NCI-H1105 (cell line): ENCODE measurements around the gene ALDOA.
"Not testable (repeated sequence)": the region's sequence is repeated elsewhere in the genome, so short reads cannot be mapped to it uniquely, and the experiment has no call there.

Source experiments
- DNase-seq: peaks from one replicate; lab custom pipeline; 2025; lab: John Stamatoyannopoulos, UW

ALDOA gene

GRCh38 chr16:30090610-30091331, 25.2 kb downstream of the ALDOA start:
- DNase-seq = no peak

DNA sequence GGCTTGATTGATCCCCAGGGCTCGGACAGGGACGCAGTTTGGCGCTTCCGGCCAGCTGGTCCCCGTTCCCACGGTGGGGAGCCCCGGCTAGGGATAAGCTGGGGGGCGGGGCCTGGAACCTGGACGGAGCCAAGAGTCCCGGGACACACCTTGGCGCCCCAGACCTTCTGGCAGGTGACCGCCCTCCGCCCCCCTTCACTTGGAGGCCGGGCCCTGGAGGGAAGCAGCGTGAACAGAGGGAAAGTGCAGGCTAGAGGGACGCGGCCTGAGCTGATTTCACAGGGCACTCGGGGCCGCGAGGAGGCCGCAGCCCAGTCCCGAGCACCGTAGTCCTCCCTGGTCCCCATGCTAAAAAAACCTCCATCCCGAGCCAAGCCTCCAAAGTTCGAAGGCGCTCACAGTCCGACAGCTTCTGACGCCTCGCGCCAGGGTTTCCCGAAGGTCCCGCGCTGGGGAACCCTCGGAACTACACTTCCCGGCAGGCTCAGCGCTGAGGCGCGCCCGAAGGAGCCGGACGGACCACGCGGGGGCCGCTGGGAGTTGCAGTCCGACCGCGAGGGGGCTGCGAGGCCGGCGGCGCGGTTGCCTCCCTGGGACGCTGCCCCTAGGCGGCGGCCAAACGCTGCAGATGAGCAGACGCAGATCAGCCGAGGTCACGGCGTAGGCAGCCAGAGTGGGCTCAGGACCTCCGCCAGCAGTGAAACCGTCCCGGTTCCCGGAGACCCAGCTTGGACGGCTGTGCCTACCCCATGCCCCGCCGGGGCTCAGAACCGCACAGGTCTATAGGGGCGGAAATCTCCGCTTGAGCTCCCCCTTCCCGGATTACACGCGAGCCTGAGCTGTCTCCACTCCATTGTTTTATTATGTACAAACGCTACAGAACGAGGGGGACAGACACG, 26.2 kb downstream of the ALDOA start, which contains the start of gene TBX6:
Gene TBX6, minus strand, starts transcription at position 451 of the 899 bp plus-strand sequence. CDS start 731 bp downstream, outside the sequence.
- DNase-seq = peak; percentile 88

DNA sequence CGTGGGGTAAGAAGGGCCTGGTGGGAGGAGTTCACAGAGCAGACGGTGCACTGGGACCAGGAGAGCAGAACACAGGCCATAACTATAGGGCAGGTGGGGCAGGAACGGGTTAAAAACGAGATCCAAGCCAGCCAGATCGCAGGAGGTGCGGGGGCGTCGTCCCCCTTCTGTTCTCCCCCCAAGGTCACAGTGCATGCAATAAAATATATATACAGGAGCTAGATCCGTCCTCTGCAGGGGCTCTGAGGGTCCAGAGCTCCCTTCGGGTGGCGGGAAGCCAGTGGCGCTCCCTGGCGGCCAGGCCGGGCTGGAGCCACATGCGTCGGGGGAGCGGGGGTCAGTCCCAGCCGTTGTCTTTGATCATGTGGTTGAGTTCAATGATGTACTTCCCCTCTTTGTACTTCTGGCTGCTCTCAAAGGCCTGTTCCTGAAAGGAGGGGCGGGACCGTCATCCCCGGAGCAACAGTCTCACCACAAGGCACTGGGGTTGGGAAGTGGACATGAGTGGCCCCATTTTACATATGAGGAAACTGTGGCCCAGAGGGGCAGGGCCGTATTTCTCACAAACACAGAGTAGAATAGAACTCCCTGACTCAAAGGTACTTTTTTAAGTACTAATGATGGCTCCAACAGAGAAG, 26.9 kb downstream of the ALDOA start:
- DNase-seq = peak; percentile 76

- DNase-seq = no peak
Measured at GRCh38 chr16:30094541-30095165, 29.1 kb downstream of the ALDOA start.

DNA sequence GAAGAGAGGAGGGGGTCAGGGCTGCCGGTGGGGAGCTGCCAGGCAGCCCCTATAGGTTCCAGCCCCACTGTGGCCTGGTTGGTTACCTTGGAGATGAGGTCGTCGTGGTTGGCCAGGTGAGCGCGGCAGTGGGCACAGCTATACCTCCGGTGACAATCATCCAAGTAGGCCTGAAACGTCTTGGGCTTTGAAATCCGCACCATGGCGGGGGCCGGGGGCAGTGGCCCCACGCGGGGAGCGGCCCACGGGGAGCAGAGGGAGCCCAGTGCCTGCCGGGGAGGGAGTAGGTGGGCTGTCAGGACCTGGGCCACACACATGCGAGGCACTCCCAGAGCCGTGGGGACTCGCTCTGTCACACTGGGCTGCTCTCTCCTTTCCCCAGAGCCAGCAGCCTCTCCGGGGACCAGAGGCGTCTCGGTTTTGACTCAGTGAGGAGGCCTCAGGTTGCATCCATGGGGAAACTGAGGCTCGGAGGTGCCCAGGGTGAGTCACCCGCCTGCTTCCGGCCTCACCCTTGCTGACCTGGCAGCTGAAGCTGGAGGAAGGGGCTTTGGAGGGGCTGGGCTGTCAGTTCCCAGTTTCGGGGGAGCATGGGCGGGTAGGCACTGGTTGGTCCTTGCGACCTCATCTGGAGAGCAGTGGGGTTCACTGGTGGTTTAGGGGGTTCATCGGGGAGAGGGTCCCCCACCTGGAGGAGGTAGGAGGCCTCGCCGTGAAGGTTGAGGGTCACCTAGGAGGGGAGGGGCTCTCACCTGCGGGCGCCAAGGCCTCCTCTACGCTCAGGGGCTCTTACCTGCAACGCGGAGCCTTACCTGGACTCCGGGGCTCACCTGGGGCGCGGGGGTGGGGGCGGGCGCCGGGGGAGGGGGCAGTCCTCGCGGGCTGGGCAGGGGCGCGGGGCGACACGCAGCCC, 29.9 kb downstream of the ALDOA start:
- DNase-seq = no peak

- DNase-seq = peak; percentile 65
Measured at GRCh38 chr16:30096105-30096861, 30.7 kb downstream of the ALDOA start, which contains the start of gene YPEL3. Gene YPEL3, minus strand, starts transcription at chr16:30096213. Its CDS starts 731 bp downstream, at chr16:30095482.

- no peak for DNase-seq
Measured at GRCh38 chr16:30096862-30097563, 31.5 kb downstream of the ALDOA start.

GRCh38 chr16:30104090-30104489, 38.5 kb downstream of the ALDOA start:
- DNase-seq = no peak

- no peak for DNase-seq
Measured at GRCh38 chr16:30104492-30104891, 38.9 kb downstream of the ALDOA start.

GRCh38 chr16:30108059-30108850, 42.7 kb downstream of the ALDOA start:
- DNase-seq = no peak

GRCh38 chr16:30110661-30111060, 45.1 kb downstream of the ALDOA start:
- DNase-seq = no peak

DNA sequence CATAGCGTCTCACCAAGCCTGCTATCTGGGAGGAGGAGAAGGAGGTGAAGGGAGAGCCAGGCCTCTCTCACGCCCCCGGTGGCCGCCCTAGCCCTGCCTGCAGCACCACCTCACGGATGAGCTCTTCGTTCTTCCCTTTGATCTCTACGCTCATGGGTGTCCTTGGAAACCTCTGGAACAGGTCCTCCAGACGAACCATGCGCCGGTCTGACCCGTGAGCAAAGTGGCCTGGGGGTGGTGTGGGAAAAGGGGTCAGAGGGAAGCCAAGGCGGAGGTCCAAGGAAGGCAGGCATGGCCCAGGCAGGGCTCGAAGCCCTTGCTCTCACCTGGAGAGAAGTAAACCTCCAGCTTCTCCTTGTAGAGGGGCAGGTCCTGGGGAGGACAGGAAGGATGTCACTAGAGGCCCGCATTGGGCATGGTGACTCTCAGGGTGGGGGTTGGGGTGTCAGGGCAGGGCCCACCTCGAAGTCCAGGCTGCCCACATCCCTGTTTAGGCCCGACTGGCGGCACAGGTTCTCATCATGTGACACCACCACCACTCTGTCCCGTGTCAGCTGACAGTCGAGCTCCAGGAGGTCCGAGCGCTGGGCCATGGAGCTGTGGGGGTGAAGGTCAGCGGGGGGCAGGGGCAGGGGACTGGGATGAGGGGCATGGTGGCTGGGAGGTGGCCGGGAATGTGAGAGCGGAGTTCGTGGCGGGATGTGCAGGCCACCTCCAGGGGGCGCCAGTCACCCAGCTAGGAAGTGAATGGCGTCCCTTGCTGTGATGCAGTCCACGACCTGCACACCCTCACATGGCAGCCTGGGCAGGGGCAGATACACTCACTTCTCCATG, 46.9 kb downstream of the ALDOA start:
- DNase-seq = no peak

GRCh38 chr16:30113031-30113710, 47.6 kb downstream of the ALDOA start, which contains the start of gene GDPD3:
Gene GDPD3, minus strand, starts transcription at chr16:30113537. Its CDS starts 59 bp downstream, at chr16:30113478.
- no peak for DNase-seq

DNA sequence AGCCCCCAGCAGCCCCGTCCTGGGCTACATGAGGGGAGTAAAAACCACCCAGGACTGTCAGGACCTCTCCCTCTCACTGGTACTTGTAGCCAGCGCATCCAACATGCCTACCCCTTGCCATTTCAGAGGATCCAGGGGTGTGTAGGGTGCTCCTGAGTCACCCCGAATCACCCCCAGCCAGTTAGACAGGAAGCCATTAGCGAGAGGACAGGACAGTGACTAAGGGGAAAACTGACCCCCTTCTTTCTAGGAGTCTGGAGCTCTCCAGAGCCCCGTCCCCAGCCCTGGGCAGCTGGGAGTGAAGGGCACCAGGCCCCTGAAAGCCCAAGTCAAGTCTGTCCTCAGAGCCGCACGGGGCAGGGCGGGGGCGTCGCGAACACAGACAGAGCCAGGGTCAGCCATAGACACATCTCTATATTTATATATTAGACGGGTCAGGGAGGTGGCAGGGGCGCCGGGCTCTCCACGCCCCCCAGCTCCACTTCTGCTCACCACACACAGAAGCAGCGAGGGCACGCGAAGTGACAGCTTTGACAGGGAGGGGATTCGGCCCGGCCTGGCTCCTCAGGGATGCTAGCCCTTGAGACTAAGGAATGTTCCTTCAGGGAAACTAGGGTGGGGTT, 48.3 kb downstream of the ALDOA start:
- no peak for DNase-seq

DNA sequence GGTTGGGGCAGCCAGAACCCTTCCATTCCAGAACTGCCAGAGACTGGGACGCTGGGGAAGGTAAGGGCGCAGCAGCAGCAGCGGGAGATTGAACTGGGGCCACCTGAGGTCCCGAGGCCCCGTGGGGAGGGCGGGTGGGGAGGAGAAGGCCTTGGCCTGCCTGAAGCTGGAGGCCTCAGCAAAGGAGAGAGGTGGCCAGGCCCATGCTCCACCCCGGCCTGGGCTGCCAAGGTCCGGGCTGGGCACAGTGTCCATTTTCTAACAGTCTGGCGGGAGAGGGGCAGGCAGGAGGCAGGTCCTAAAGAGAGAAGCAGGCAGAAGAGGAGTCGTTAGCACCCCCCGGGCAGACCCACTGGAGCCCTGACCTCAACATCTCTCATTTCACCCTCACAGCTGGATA, 48.9 kb downstream of the ALDOA start:
- no peak for DNase-seq

GRCh38 chr16:30114833-30115232, 49.3 kb downstream of the ALDOA start:
- not testable (repeated sequence) for DNase-seq

DNA sequence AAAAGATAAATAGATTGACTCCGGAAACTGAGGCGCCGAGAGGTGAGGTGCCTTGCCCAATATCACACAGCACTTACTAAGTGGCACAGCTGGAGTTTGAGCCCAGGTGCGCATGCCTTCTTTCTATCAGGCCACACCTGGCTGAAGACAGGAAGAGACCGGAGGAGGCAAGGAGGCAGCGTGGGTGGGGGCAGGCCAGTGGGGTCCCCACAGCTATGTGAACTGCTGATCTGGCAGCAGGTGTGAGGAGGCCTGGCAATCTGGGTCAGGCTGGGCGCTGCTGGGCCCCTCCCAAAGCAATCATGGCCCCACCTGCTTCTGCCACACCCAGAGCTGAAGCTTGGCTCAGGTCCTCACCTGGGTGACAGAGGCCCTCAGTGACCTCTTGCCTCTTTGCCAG, 49.7 kb downstream of the ALDOA start:
- no peak for DNase-seq
